ENCODE data around the gene CSTB.
A peak's percentile ranks its signal among the peaks of the same experiment; 100 is the strongest.

CSTB gene

GRCh38 chr21:43739621-43740435 is 36.3 kb downstream of the CSTB start:
- TF ChIP-seq, protein P1, sequence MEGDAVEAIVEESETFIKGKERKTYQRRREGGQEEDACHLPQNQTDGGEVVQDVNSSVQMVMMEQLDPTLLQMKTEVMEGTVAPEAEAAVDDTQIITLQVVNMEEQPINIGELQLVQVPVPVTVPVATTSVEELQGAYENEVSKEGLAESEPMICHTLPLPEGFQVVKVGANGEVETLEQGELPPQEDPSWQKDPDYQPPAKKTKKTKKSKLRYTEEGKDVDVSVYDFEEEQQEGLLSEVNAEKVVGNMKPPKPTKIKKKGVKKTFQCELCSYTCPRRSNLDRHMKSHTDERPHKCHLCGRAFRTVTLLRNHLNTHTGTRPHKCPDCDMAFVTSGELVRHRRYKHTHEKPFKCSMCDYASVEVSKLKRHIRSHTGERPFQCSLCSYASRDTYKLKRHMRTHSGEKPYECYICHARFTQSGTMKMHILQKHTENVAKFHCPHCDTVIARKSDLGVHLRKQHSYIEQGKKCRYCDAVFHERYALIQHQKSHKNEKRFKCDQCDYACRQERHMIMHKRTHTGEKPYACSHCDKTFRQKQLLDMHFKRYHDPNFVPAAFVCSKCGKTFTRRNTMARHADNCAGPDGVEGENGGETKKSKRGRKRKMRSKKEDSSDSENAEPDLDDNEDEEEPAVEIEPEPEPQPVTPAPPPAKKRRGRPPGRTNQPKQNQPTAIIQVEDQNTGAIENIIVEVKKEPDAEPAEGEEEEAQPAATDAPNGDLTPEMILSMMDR (IDR thresholded peaks at IDR 0.05), result no peak
- Histone ChIP-seq H3K36me3 (peaks cover 86% of the 10 kb centered on the region), H3K4me1 (ENCODE audit: control insufficient read depth in 1 of 2, insufficient read depth in 1 of 2, low read depth in 1 of 2, low read length in 1 of 2) (peaks cover under 1 to 3% of the 10 kb centered on the region in 2 experiments), H3K9me3 (no peaks in the 10 kb centered on the region), H3K27ac (peak overlapping the region; percentile 49), H3K27me3 (no peaks in the 10 kb centered on the region), H3K4me3 (ENCODE audit: low read depth in 1 of 2, low read length in 1 of 2) (no peak overlapping the region)

DNA sequence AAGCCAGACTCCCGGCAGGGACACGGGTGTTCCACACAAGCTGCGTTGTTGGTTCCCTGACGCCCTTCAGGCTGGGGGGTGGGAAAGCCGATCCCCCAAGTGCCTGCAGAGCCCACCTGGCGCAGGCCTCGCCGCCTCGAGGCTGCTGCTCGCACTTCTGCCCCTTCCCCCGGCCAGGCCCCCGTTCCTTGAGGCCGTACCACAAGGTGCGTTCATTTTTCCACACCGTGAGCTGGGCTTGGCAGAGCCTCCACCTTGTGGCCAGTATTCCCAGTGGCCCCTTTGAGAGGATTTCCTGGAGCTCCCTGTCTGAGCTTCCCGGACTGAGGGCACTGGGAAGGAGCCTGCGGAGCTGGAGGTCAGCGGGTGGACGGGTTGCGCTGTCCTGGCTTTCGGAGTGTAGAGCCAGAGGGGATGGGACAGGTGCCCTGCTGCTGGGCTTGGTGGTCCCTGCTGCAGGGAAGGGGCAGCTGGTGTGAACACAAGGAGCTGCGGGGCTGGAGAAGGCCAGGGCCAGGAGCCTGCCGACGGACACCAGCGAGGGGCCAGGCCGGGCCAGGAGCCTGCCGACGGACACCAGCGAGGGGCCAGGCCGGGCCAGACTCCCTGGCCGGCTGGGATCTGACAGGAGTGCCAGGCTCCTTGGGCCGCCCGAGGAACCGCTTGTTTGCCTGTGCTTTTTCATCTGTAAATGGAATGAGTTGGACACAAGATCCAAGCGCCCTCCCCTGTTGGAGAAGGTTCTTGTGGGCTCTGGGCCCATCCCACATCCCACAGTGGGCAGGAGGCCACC is 38.8 kb downstream of the CSTB start:
- no peak overlapping the region for H3K4me3 ChIP-seq (ENCODE audit: low read depth in 1 of 2, low read length in 1 of 2)
- peaks cover 19 to 27% of the 10 kb centered on the region in 2 experiments for H3K4me1 ChIP-seq (ENCODE audit: control insufficient read depth in 1 of 2, insufficient read depth in 1 of 2, low read depth in 1 of 2, low read length in 1 of 2)
- peak overlapping the region; percentile 27 for H3K27ac ChIP-seq
- no peaks in the 10 kb centered on the region for H3K9me3 ChIP-seq
- H3K36me3 ChIP-seq, result peaks cover 71% of the 10 kb centered on the region
- TF ChIP-seq, protein P1 (IDR thresholded peaks at IDR 0.05), result no peak
- H3K27me3 ChIP-seq, result no peaks in the 10 kb centered on the region

DNA sequence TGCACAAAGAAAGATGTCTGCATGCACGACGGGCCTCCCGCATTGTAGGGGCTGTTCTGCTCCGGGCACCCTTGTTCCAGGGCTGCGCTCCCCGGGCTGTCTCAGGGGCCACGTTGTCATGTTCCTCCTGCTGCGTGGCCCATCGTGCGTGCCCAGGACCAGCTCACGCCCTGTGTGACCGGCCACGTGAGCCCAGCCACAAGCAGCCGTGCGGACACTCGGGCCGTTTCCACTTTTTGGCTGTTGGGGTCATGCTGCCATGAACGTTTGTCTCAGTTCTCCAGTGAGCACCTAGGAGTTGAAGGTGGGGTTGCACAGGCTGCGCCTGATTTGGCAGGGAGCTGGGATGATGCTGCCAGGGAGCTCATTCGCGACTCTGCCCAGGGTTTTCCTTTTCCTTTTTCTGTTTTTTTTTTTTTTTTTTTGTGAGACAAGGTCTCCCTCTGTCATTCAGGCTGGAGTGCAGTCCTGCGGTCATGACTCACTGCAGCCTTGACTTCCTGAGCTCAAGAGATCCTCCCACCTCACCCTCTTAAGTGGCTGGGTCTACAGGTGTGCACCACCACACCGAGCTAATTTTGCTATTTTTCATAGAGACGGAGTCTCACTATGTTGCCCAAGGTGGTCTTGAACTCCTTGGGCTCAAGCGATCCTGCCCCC is 39.8 kb downstream of the CSTB start:
- Histone ChIP-seq H3K9me3 (no peaks in the 10 kb centered on the region), H3K27me3 (no peaks in the 10 kb centered on the region), H3K4me3 (ENCODE audit: low read depth in 1 of 2, low read length in 1 of 2) (no peak overlapping the region), H3K36me3 (peaks cover 69% of the 10 kb centered on the region), H3K27ac (no peak overlapping the region), H3K4me1 (ENCODE audit: control insufficient read depth in 1 of 2, insufficient read depth in 1 of 2, low read depth in 1 of 2, low read length in 1 of 2) (peaks cover 27 to 37% of the 10 kb centered on the region in 2 experiments)
- TF ChIP-seq, protein P1 (IDR thresholded peaks at IDR 0.05), result no peak

DNA sequence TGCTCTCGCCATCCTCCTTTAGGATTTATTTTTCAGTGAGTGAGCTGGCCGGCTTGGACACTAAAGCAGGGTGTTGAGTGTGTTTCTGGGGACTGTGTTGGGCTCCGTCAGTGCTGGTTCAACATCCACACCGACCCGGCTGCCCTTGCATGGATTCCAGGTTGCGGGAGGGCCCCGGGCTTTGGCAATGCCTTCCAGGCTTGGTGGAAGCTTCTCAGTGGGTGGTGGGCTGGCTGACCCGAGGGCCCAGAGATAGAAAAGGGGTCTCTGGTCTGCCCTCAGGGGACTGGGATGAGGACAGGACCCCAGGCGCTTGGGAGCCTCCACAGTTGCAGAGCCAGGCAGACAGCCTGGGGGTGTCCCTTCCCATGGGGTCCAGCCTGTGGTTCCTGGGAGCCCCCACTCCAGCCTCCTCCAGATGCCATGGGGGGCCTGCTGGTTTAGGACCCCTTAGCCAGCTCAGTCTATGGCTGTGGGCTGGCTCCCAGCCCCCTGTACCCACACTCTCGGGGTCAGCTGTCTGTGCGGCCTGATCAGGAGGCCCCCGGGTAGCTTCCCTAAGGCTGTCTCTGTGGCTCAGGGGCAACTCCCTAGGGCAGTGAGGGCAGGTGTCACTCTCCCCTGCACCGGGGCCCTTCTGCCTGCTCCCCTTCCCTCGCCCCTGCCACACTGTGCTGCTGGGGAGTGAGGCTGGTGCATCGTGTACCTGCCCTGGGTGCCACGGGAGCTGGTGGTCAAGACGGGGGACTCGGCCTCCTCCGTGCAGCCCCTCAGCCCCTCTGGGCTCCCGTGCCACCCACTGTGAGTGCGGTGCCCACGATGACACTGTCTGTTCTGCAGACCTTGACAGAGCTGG is 40.6 kb downstream of the CSTB start:
- Histone ChIP-seq H3K36me3 (peaks cover 72% of the 10 kb centered on the region), H3K9me3 (no peaks in the 10 kb centered on the region), H3K27me3 (no peaks in the 10 kb centered on the region), H3K4me3 (ENCODE audit: low read depth in 1 of 2, low read length in 1 of 2) (no peak overlapping the region), H3K4me1 (ENCODE audit: control insufficient read depth in 1 of 2, insufficient read depth in 1 of 2, low read depth in 1 of 2, low read length in 1 of 2) (peaks cover 36 to 46% of the 10 kb centered on the region in 2 experiments), H3K27ac (peak overlapping the region; percentile 27)
- TF ChIP-seq, protein P1 (IDR thresholded peaks at IDR 0.05), result no peak

DNA sequence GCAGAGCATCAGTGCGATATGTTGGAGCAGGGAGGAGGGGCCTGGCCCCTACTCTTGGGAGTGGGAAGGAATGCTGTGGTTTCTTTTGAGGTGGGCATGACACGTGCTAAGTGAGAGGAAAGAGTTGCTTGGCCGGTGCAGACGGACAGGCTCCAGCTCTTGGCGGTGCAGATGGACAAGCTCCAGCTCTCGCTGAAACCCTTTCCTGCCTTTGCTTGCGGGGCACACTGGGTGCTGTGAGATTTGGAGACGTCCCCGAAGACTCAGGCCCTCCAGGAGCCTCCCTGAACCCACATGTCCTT is 41.2 kb downstream of the CSTB start:
- Histone ChIP-seq H3K27me3 (no peaks in the 10 kb centered on the region), H3K4me3 (ENCODE audit: low read depth in 1 of 2, low read length in 1 of 2) (no peak overlapping the region), H3K9me3 (no peaks in the 10 kb centered on the region), H3K27ac (peak overlapping the region; percentile 27), H3K36me3 (peaks cover 67% of the 10 kb centered on the region), H3K4me1 (ENCODE audit: control insufficient read depth in 1 of 2, insufficient read depth in 1 of 2, low read depth in 1 of 2, low read length in 1 of 2) (peaks cover 41 to 49% of the 10 kb centered on the region in 2 experiments)
- TF ChIP-seq, protein P1 (IDR thresholded peaks at IDR 0.05), result no peak
